Fibroblast of skin of left biceps (primary cell): ENCODE results near the gene FAR2.
"Not testable (repeated sequence)": the region's sequence is repeated elsewhere in the genome, so short reads cannot be mapped to it uniquely, and the experiment has no call there.

ENCODE experiments used
- DNase-seq, 2 experiments: peaks; one replicate each; pipeline ENCODE4 v3.0.0-alpha.2; 2013; ENCODE audit warnings: low read depth in 2 of 2

The FAR2 gene

GRCh38 chr12:29148911-29149690, at the start of gene FAR2:
FAR2 (plus strand) TSS chr12:29149278; CDS start chr12:29270450, 121,172 bp downstream.
- no peak for DNase-seq

- no peak for DNase-seq
Observed at GRCh38 chr12:29102741-29103140, 46.3 kb upstream of the FAR2 start.

GRCh38 chr12:29103539-29103974, 45.5 kb upstream of the FAR2 start:
- DNase-seq = no peak

- no peak for DNase-seq
Observed at GRCh38 chr12:29104516-29104915, 44.6 kb upstream of the FAR2 start.

- no peak for DNase-seq
Observed at GRCh38 chr12:29110506-29111442, 38.3 kb upstream of the FAR2 start.

GRCh38 chr12:29113101-29113500, 36.0 kb upstream of the FAR2 start:
- no peak for DNase-seq

GRCh38 chr12:29116414-29116813, 32.7 kb upstream of the FAR2 start:
- no peak for DNase-seq

GRCh38 chr12:29131539-29131938, 17.5 kb upstream of the FAR2 start:
- peak; percentile 24 to 33 for DNase-seq

- no peak for DNase-seq
Observed at GRCh38 chr12:29132316-29132715, 16.8 kb upstream of the FAR2 start.

- DNase-seq = no peak
Observed at GRCh38 chr12:29133181-29133580, 15.9 kb upstream of the FAR2 start.

- no peak for DNase-seq
Observed at GRCh38 chr12:29133680-29134079, 15.4 kb upstream of the FAR2 start.

- not testable (repeated sequence) for DNase-seq
Observed at GRCh38 chr12:29138256-29138655, 10.8 kb upstream of the FAR2 start.

- not testable (repeated sequence) for DNase-seq
Observed at GRCh38 chr12:29138855-29139254, 10.2 kb upstream of the FAR2 start.

GRCh38 chr12:29145372-29146170, 3.5 kb upstream of the FAR2 start:
- DNase-seq = no peak

- DNase-seq = no peak
Observed at GRCh38 chr12:29146196-29146595, 2.9 kb upstream of the FAR2 start.

- no peak for DNase-seq
Observed at GRCh38 chr12:29147731-29148595, 1.1 kb upstream of the FAR2 start.

- no peak for DNase-seq
Observed at GRCh38 chr12:29148596-29148910, 525 bp upstream of the FAR2 start.

GRCh38 chr12:29149691-29150281, 708 bp downstream of the FAR2 start:
- DNase-seq = no peak

- no peak for DNase-seq
Observed at GRCh38 chr12:29150462-29150861, 1.4 kb downstream of the FAR2 start.

- no peak for DNase-seq
Observed at GRCh38 chr12:29152223-29152868, 3.3 kb downstream of the FAR2 start.
